Neuron (in vitro differentiated cells): ENCODE results near the gene STK16.

ENCODE experiments used
- H2AFZ ChIP-seq: one replicate; pipeline ENCODE4 v1.6.1; 2013; ENCODE audit warnings: low read depth, mild to moderate bottlenecking, inconsistent platforms, low read length, moderate library complexity
- H3K27me3 ChIP-seq: one replicate; pipeline ENCODE4 v1.6.1; 2013; ENCODE audit warnings: low read length; ENCODE audit not compliant: insufficient read depth
- H3K36me3 ChIP-seq: one replicate; pipeline ENCODE4 v1.6.1; 2013; ENCODE audit warnings: low read length; ENCODE audit not compliant: insufficient read depth
- H3K4me1 ChIP-seq: one replicate; pipeline ENCODE4 v1.6.1; 2013; ENCODE audit warnings: low read length; ENCODE audit not compliant: insufficient read depth
- H3K4me3 ChIP-seq: 2 replicates; pipeline ENCODE4 v1.5.1; 2013; ENCODE audit warnings: mild to moderate bottlenecking, low read length, moderate library complexity
- H3K9me3 ChIP-seq: one replicate; pipeline ENCODE4 v1.6.1; 2013; ENCODE audit warnings: low read length

STK16 gene

DNA sequence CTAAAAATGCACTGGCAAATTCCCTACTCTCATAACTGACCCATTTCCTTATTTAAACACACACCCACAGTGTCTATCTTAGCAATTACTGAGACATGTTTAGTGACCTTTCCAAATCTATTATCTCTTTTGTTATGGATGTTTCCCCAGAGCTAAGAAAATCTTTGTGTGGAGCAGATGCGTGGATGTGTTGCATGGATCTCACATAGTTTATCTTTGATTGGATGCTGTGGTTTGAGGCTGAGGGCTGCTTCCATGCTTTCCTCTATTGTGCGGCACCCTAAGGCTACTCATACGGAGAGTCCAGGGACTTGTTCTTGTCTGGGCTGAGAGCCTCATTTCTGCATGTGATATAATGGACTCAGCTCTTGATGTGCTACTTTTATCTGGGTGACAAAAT is 10.9 kb upstream of the STK16 start:
- Histone ChIP-seq H3K36me3 (peaks cover 58% of the 10 kb centered on the region), H2AFZ (no peak overlapping the region), H3K4me1 (peaks cover 7% of the 10 kb centered on the region), H3K9me3 (no peaks in the 10 kb centered on the region), H3K27me3 (no peaks in the 10 kb centered on the region), H3K4me3 (no peak overlapping the region)

- Histone ChIP-seq H3K36me3 (peaks cover 25% of the 10 kb centered on the region), H3K9me3 (no peaks in the 10 kb centered on the region), H3K4me3 (no peak overlapping the region), H3K27me3 (no peaks in the 10 kb centered on the region), H3K4me1 (peaks cover 18% of the 10 kb centered on the region), H2AFZ (no peak overlapping the region)
These were observed 2.0 kb upstream of the STK16 start for GRCh38 chr2:219243291-219243761.

DNA sequence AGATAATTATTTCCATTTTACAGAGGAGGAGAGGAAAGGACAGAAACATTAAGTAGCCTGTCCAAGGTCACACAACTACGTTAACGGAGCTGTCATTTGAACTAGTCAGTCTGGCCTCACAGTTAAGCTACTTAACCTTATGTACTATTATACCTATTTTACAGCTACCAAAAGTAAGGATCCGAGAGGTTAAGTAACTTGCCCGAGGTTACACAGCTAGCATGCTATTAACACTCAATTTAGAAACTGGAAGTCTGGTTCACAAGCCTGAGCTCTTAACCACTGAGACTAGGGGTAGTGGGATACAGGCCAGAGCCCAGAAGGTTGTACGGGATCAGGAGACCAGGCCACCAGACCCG is 511 bp upstream of the STK16 start:
- H3K4me1 ChIP-seq = peaks cover 18% of the 10 kb centered on the region
- no peaks in the 10 kb centered on the region for H3K27me3 ChIP-seq
- peaks cover 19% of the 10 kb centered on the region for H3K36me3 ChIP-seq
- H2AFZ ChIP-seq = peak overlapping the region; percentile 23
- H3K4me3 ChIP-seq = peak overlapping the region; percentile 71
- H3K9me3 ChIP-seq = no peaks in the 10 kb centered on the region

- Histone ChIP-seq H3K9me3 (no peaks in the 10 kb centered on the region), H3K27me3 (no peaks in the 10 kb centered on the region), H3K4me3 (peak overlapping the region; percentile 71), H3K4me1 (peaks cover 18% of the 10 kb centered on the region), H3K36me3 (peaks cover 19% of the 10 kb centered on the region), H2AFZ (no peak overlapping the region)
These were observed 586 bp downstream of the STK16 start for GRCh38 chr2:219245899-219246230.

- Histone ChIP-seq H3K4me1 (peaks cover 18% of the 10 kb centered on the region), H3K36me3 (peaks cover 19% of the 10 kb centered on the region), H2AFZ (no peak overlapping the region), H3K27me3 (peaks cover 6% of the 10 kb centered on the region), H3K9me3 (no peaks in the 10 kb centered on the region), H3K4me3 (peak overlapping the region; percentile 71)
These were observed 1.3 kb downstream of the STK16 start for GRCh38 chr2:219246559-219246958.

GRCh38 chr2:219247678-219248642 is 2.7 kb downstream of the STK16 start:
- Histone ChIP-seq H3K4me1 (peaks cover 23% of the 10 kb centered on the region), H3K4me3 (no peak overlapping the region), H2AFZ (no peak overlapping the region), H3K36me3 (peaks cover 19% of the 10 kb centered on the region), H3K27me3 (peaks cover 20% of the 10 kb centered on the region), H3K9me3 (no peaks in the 10 kb centered on the region)

- peaks cover 31% of the 10 kb centered on the region for H3K4me1 ChIP-seq
- peaks cover 19% of the 10 kb centered on the region for H3K36me3 ChIP-seq
- H3K27me3 ChIP-seq = peaks cover 28% of the 10 kb centered on the region
- no peak overlapping the region for H2AFZ ChIP-seq
- H3K4me3 ChIP-seq = no peak overlapping the region
- H3K9me3 ChIP-seq = no peaks in the 10 kb centered on the region
These were observed 3.5 kb downstream of the STK16 start for GRCh38 chr2:219248845-219249202.

GRCh38 chr2:219249203-219249980 is 4.1 kb downstream of the STK16 start:
- Histone ChIP-seq H3K36me3 (peaks cover 19% of the 10 kb centered on the region), H3K27me3 (peaks cover 34% of the 10 kb centered on the region), H3K4me1 (peaks cover 37% of the 10 kb centered on the region), H2AFZ (no peak overlapping the region), H3K9me3 (no peaks in the 10 kb centered on the region), H3K4me3 (no peak overlapping the region)

- peaks cover 19% of the 10 kb centered on the region for H3K36me3 ChIP-seq
- no peak overlapping the region for H2AFZ ChIP-seq
- H3K9me3 ChIP-seq = no peaks in the 10 kb centered on the region
- H3K4me3 ChIP-seq = no peak overlapping the region
- H3K4me1 ChIP-seq = peaks cover 35% of the 10 kb centered on the region
- peaks cover 42% of the 10 kb centered on the region for H3K27me3 ChIP-seq
These were observed 4.9 kb downstream of the STK16 start for GRCh38 chr2:219250049-219250781.

DNA sequence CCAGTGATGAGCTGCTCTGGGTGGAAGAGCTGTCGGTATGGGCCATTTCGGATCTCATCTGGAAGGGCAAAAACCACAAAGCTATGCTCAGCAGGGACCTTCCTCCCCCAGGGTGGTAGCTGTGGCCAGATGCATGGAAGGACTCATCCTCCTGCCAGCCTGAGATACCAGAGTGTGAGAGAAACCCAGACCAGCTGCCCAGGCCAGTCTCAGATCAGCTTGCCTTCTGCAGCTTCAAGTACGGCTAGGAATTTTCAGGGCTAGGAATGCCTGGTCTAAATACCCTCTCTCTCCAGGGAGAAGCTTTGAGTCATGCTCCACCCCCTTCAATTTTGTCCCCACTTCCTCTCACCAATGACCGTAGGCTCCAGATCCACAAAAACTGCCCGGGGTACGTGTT is 6.4 kb downstream of the STK16 start:
- H3K27me3 ChIP-seq = peaks cover 55% of the 10 kb centered on the region
- peaks cover 18% of the 10 kb centered on the region for H3K36me3 ChIP-seq
- no peaks in the 10 kb centered on the region for H3K9me3 ChIP-seq
- no peak overlapping the region for H3K4me3 ChIP-seq
- peaks cover 27% of the 10 kb centered on the region for H3K4me1 ChIP-seq
- H2AFZ ChIP-seq = no peak overlapping the region

- H3K27me3 ChIP-seq = peaks cover 55% of the 10 kb centered on the region
- H3K4me1 ChIP-seq = peaks cover 23% of the 10 kb centered on the region
- H3K36me3 ChIP-seq = peaks cover 14% of the 10 kb centered on the region
- H3K9me3 ChIP-seq = no peaks in the 10 kb centered on the region
- H3K4me3 ChIP-seq = no peak overlapping the region
- no peak overlapping the region for H2AFZ ChIP-seq
These were observed 6.8 kb downstream of the STK16 start for GRCh38 chr2:219252084-219252483.

- Histone ChIP-seq H3K4me1 (peaks cover 22% of the 10 kb centered on the region), H3K36me3 (peaks cover 10% of the 10 kb centered on the region), H3K27me3 (peaks cover 55% of the 10 kb centered on the region), H2AFZ (no peak overlapping the region), H3K9me3 (no peaks in the 10 kb centered on the region), H3K4me3 (no peak overlapping the region)
These were observed 7.3 kb downstream of the STK16 start for GRCh38 chr2:219252570-219252899.
